Sigmoid colon (tissue), 7 donors: ENCODE data around the gene MUC20. TPM values are rescaled to one million over a fixed set of nuclear protein-coding genes. Genes with fewer than 3 reads are reported as not detected.

Experiments used
- DNase-seq: peaks from one replicate; pipeline ENCODE4 v3.0.0-alpha.2; 2019
- H3K27ac ChIP-seq, 4 donors: fragments of 200-600 bp; sonication (generic); one replicate each; pipeline ENCODE4 v1.5.1; 2016 to 2019; ENCODE audit warnings: mild to moderate bottlenecking in 1 of 4
- H3K27me3 ChIP-seq, 3 donors: fragments of 200-600 bp; sonication (generic); one replicate each; pipeline ENCODE4 v1.5.1; 2019; ENCODE audit warnings: mild to moderate bottlenecking in 1 of 3
- H3K36me3 ChIP-seq, 4 donors: fragments of 200-600 bp; sonication (generic); one replicate each; pipeline ENCODE4 v1.5.1; 2016 to 2019
- H3K4me1 ChIP-seq, 4 donors: fragments of 200-600 bp; sonication (generic); one replicate each; pipeline ENCODE4 v1.5.1; 2017 to 2019
- H3K4me3 ChIP-seq, 4 donors: fragments of 200-600 bp; sonication (generic); one replicate each; pipeline ENCODE4 v1.5.1; 2017 to 2019; ENCODE audit warnings: mild to moderate bottlenecking in 2 of 4, moderate library complexity in 1 of 4
- H3K9me3 ChIP-seq, 4 donors: fragments of 200-600 bp in 3 of 4; sonication (generic) in 3 of 4; one replicate each; pipeline versions ENCODE4 v1.5.1 to v1.6.1; 2013 to 2019
- CTCF ChIP-seq, 4 experiments: fragments of 450-650 bp in 3 of 4; fragments of 200-600 bp in 1 of 4; IDR thresholded peaks; one replicate each; pipeline ENCODE4 v1.5.1; 2016 to 2019; ENCODE audit warnings: antibody characterized with exemption in 4 of 4, mild to moderate bottlenecking in 3 of 4, moderate library complexity in 2 of 4
- EP300 ChIP-seq, 4 donors: sonication (generic); formaldehyde crosslinking; IDR thresholded peaks; one replicate each; pipeline ENCODE4 v1.6.1; 2017; ENCODE audit warnings: antibody characterized with exemption in 4 of 4
- POLR2A ChIP-seq, 2 donors: fragments of 450-650 bp; IDR thresholded peaks; one replicate each; pipeline ENCODE4 v1.6.1; 2016; ENCODE audit warnings: antibody characterized with exemption in 2 of 2, mild to moderate bottlenecking in 2 of 2, moderate library complexity in 2 of 2
- POLR2AphosphoS5 ChIP-seq, 4 donors: sonication (generic); formaldehyde crosslinking; IDR thresholded peaks; one replicate each; pipeline ENCODE4 v1.6.1; 2017; ENCODE audit warnings: antibody characterized with exemption in 4 of 4
- WGBS, 2 donors: extraction: QIAGEN DNeasy Blood & Tissue Kit; methylation state at CpG; one replicate each; pipeline ENCODE4 v1.1.7; 2013; 5-methylcytosine and 5-hydroxymethylcytosine counted together
- intact Hi-C: fragments of 100-400 bp; cut with DNase I; formaldehyde crosslinking; loops from one replicate; pipeline ENCODE4 v1.15.1; 2023
- polyA plus RNA-seq, 3 donors: library from polyadenylated mRNA; stranded (reverse); fragments of 200-250 nt; gene quantifications; one replicate each; pipeline ENCODE4 v1.2.3, GENCODE V29; 2013
- total RNA-seq, 4 donors: library from RNA; depleted of rRNA; stranded (reverse); fragments of >200 nt; gene quantifications; one replicate each; pipeline ENCODE4 v1.1.0, GENCODE V29; 2016
- donor health status: healthy with polysubstance abuse.
- donor health status: Bipolar disorder and iron deficiency.
- donor health status: healthy.

The MUC20 gene
- total and polyA plus RNA-seq, 7 donors: 2.9 to 48.7 (median 11.0) TPM

- no peak overlapping the region for H3K4me3 ChIP-seq
- H3K27ac ChIP-seq: no peak overlapping the region
- no peak for DNase-seq
- H3K9me3 ChIP-seq: no peaks in the 10 kb centered on the region
- H3K27me3 ChIP-seq: peaks cover 7 to 27% (median 15%) of the 10 kb centered on the region in 3 donors
- no peak for TF ChIP-seq POLR2A (IDR thresholded peaks at IDR 0.05)
- TF ChIP-seq CTCF (IDR thresholded peaks at IDR 0.05): no peak
- no peak for TF ChIP-seq EP300 (IDR thresholded peaks at IDR 0.05)
- no peak for TF ChIP-seq POLR2AphosphoS5 (IDR thresholded peaks at IDR 0.05)
- no peaks in the 10 kb centered on the region for H3K36me3 ChIP-seq
- peaks cover 0 to 18% (median 16%) of the 10 kb centered on the region in 4 donors for H3K4me1 ChIP-seq
- 89 to 93% methylated on average over 43 of the region's 43 CpGs for WGBS, 2 donors
- intact Hi-C loops: no loop called here
These were observed 41.8 kb downstream of the MUC20 start for GRCh38 chr3:195762611-195763010.

GRCh38 chr3:195763076-195763830, 42.5 kb downstream of the MUC20 start:
- Histone ChIP-seq H3K36me3 (no peaks in the 10 kb centered on the region), H3K9me3 (no peaks in the 10 kb centered on the region), H3K4me1 (peaks cover 0 to 18% (median 16%) of the 10 kb centered on the region in 4 donors), H3K27me3 (peaks cover 7 to 27% (median 15%) of the 10 kb centered on the region in 3 donors), H3K27ac (no peak overlapping the region), H3K4me3 (no peak overlapping the region)
- TF ChIP-seq EP300 (IDR thresholded peaks at IDR 0.05) (no peak), POLR2AphosphoS5 (IDR thresholded peaks at IDR 0.05) (no peak), POLR2A (IDR thresholded peaks at IDR 0.05) (no peak), CTCF (IDR thresholded peaks at IDR 0.05) (no peak)
- DNase-seq: no peak
- WGBS, 2 donors: 86 to 93% methylated on average over 28 of the region's 28 CpGs
- intact Hi-C loops: no loop called here

GRCh38 chr3:195763843-195764825, 43.4 kb downstream of the MUC20 start:
- Histone ChIP-seq H3K36me3 (no peaks in the 10 kb centered on the region), H3K27ac (no peak overlapping the region), H3K4me1 (peaks cover 0 to 18% (median 16%) of the 10 kb centered on the region in 4 donors), H3K4me3 (no peak overlapping the region), H3K9me3 (no peaks in the 10 kb centered on the region), H3K27me3 (peaks cover 7 to 27% (median 15%) of the 10 kb centered on the region in 3 donors)
- DNase-seq: no peak
- WGBS, 2 donors: 83 to 86% methylated on average over 26 of the region's 26 CpGs
- no peak for TF ChIP-seq CTCF (IDR thresholded peaks at IDR 0.05)
- no peak for TF ChIP-seq EP300 (IDR thresholded peaks at IDR 0.05)
- no peak for TF ChIP-seq POLR2A (IDR thresholded peaks at IDR 0.05)
- TF ChIP-seq POLR2AphosphoS5 (IDR thresholded peaks at IDR 0.05): no peak
- intact Hi-C loops: no loop called here

GRCh38 chr3:195764961-195765706, 44.4 kb downstream of the MUC20 start:
- WGBS, 2 donors: 88 to 90% methylated on average over 28 of the region's 28 CpGs
- H3K27me3 ChIP-seq: peaks cover 7 to 27% (median 15%) of the 10 kb centered on the region in 3 donors
- peaks cover 0 to 18% (median 16%) of the 10 kb centered on the region in 4 donors for H3K4me1 ChIP-seq
- intact Hi-C loops: no loop called here
- H3K27ac ChIP-seq: no peak overlapping the region
- no peaks in the 10 kb centered on the region for H3K9me3 ChIP-seq
- TF ChIP-seq POLR2A (IDR thresholded peaks at IDR 0.05) (no peak), EP300 (IDR thresholded peaks at IDR 0.05) (no peak), POLR2AphosphoS5 (IDR thresholded peaks at IDR 0.05) (no peak), CTCF (IDR thresholded peaks at IDR 0.05) (no peak)
- DNase-seq: no peak
- no peak overlapping the region for H3K4me3 ChIP-seq
- no peaks in the 10 kb centered on the region for H3K36me3 ChIP-seq
